Hematopoietic multipotent progenitor cell (in vitro differentiated cells): ENCODE results near the gene HLA-DOA. TPM values are rescaled to one million over a fixed set of nuclear protein-coding genes. Genes with fewer than 3 reads are reported as not detected.

ENCODE experiments used
- DNase-seq, 3 donors: peaks; one replicate each; pipeline ENCODE4 v3.0.0-alpha.2; 2011 to 2015; ENCODE audit warnings: low read depth in 2 of 3, low spot score in 2 of 3
- total RNA-seq: library from RNA; depleted of rRNA; stranded (reverse); fragments of >200 nt; gene quantifications from one replicate; pipeline ENCODE4 v1.2.3, GENCODE V29; 2012

The HLA-DOA gene
- total RNA-seq, 1 donor: 209 TPM

DNA sequence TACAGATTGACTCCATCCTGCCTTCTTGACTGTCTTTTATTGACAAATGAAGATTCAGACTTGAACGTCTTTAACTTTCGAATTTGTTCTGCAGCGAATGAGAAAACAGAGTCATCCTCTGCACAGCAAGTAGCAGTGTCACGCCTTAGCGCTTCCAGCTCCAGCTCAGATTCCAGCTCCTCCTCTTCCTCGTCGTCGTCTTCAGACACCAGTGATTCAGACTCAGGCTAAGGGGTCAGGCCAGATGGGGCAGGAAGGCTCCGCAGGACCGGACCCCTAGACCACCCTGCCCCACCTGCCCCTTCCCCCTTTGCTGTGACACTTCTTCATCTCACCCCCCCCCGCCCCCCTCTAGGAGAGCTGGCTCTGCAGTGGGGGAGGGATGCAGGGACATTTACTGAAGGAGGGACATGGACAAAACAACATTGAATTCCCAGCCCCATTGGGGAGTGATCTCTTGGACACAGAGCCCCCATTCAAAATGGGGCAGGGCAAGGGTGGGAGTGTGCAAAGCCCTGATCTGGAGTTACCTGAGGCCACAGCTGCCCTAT, 28.8 kb downstream of the HLA-DOA start:
- no peak for DNase-seq

DNA sequence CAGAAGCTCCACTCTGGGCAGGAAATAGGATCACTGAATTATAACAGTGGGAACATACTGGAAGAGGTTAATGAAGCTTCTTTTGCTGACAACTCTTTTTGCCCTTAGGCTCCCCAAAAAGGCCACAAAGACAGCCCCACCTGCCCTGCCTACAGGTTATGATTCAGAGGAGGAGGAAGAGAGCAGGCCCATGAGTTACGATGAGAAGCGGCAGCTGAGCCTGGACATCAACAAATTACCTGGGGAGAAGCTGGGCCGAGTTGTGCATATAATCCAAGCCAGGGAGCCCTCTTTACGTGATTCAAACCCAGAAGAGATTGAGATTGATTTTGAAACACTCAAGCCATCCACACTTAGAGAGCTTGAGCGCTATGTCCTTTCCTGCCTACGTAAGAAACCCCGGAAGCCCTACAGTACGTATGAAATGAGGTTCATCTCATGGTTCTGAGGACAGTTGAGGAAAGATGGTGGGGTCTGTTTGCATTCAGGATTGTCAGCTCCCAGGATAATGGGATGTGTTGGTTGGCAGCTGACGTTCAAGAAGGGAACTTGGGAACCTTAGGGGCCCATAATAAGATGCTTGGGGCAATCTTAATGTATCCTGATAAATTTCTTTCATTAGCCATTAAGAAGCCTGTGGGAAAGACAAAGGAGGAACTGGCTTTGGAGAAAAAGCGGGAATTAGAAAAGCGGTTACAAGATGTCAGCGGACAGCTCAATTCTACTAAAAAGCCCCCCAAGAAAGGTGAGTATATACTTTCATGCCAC, 29.5 kb downstream of the HLA-DOA start:
- no peak for DNase-seq

- DNase-seq: no peak
Observed at GRCh38 chr6:32977953-32978324, 31.5 kb downstream of the HLA-DOA start.

DNA sequence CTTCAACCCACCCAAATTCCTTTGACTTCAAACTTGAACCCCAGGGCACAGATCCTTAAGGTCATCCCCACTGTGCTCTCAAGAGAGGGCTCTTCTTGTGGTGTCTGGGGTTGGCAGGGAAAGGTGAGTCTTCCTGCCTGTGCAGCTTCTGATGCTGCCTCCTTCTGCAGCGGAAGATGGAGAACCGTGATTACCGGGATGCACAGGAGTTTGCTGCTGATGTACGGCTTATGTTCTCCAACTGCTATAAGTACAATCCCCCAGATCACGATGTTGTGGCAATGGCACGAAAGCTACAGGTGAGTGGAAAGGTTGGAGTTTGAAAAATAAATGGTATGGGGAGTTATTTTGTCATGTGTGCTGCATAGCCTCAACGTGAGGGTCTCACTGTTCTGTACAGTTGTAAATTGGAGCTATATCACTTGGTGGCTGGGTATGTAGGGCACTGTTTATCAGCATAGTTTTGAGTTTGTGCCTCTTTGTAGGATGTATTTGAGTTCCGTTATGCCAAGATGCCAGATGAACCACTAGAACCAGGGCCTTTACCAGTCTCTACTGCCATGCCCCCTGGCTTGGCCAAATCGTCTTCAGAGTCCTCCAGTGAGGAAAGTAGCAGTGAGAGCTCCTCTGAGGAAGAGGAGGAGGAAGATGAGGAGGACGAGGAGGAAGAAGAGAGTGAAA, 32.0 kb downstream of the HLA-DOA start:
- DNase-seq: no peak

DNA sequence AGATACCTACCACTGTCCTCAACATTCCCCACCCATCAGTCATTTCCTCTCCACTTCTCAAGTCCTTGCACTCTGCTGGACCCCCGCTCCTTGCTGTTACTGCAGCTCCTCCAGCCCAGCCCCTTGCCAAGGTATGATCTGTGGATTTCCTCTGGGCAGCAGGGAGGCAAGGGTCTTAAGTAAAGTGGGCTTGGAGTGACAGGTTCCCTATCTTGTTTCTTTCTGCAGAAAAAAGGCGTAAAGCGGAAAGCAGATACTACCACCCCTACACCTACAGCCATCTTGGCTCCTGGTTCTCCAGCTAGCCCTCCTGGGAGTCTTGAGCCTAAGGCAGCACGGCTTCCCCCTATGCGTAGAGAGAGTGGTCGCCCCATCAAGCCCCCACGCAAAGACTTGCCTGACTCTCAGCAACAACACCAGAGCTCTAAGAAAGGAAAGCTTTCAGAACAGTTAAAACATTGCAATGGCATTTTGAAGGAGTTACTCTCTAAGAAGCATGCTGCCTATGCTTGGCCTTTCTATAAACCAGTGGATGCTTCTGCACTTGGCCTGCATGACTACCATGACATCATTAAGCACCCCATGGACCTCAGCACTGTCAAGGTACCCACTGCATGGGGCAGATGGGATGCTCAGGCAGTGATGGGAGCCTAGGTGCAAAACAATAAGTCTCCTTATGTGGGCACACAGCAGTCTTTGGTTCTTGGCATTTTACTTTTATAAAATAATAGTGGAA, 32.9 kb downstream of the HLA-DOA start:
- no peak for DNase-seq

DNA sequence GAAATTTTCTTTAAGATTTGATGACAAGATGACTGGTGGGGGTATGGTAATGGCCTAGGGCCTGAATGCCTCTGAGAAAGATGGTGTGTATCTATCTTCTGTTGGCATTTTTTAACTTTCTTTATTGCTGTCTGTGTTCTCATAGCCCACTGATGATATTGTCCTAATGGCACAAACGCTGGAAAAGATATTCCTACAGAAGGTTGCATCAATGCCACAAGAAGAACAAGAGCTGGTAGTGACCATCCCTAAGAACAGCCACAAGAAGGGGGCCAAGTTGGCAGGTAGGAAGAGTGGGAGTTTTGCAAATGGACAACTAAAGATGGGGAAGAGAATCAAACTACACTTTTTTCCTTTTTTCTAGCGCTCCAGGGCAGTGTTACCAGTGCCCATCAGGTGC, 33.5 kb downstream of the HLA-DOA start:
- DNase-seq: no peak

- DNase-seq: no peak
Observed at GRCh38 chr6:32974541-32975308, 34.7 kb downstream of the HLA-DOA start.

- peak in 2 of 3 donors; percentile 46 to 63 for DNase-seq
Observed at GRCh38 chr6:32974016-32974333, 35.4 kb downstream of the HLA-DOA start.

DNA sequence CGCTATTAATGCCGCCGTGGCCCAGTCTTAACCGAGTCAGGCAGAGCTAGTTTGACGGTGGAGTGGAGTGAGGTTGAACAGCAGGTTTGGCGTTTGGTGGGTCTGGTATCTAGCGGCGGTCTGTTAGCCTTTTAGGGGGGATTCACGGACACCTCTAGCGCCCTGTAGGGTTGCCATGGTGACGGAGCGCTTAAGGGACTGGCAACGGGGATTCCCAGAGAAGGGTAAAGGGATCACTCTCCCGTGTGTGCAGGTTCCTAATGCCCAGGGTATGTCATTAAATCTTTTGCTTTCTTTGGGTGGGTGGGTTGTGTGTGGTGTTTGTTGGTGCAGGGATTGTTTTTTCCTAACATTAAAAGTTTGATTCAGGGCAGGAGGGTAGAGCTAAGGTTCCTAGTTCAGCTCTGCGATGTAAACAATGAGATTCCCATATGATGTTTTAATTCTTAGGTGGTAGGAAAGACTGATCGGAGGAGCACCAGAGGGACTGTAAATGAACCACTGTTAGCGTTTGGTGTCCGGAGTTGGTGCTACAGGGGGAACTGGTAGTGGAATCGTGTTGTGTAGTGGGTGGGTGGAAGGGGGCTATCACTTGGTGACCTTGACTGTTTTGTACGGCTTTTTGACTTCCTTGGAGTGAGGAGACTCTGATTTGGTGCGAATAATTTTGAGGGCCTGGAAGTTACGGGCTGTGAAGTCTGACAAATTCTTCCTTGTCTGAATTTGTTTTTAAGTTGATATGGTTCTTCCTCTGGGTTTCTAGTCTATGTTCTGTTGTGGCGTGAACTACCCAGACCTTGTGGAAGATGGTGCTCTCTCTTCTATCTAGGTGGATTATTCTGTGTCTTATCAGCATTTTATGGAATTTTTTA, 36.0 kb downstream of the HLA-DOA start:
- peak in 2 of 3 donors; percentile 54 to 57 for DNase-seq

GRCh38 chr6:32972353-32973143, 36.8 kb downstream of the HLA-DOA start:
- peak in 1 of 3 donors; percentile 74 for DNase-seq

DNA sequence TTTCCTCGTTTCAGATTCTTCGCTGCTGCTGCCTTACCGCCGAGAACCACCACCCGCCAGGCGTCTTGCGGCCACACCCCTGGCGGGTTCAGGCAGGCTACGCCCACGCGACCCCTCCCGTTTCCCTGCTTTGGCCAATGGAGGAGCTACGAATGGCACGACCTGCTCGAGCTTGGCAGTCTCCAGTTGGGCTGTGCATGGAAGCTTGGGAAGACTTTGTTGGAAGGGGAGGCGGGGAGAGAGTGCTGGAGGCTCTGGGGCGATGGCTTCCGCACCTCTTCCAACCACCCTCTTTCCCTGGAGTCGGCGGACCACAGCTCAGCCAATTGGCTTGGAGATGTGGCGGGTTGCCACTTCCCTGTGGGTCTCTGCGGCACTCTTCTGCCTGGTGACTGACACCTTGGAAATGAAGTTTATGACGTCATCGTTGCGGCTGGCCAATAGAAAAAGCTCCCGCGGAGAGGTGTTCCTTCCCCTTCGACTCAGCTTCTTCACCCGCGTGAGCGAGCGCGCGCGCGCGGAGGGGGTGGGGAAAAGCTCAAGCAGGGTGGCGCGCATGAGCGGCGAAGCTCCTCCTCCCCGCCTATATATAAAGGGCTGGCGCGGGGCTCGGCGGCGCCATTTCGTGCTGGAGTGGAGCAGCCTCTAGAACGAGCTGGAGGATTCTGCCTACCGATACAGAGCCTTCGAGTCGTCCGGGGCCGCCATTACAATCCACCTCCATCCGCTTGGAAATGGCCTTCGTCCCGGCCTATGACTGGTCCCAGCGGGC, 37.6 kb downstream of the HLA-DOA start:
- DNase-seq: peak; percentile 100

GRCh38 chr6:32971242-32971580, 38.2 kb downstream of the HLA-DOA start:
- DNase-seq: no peak

- DNase-seq: peak in 2 of 3 donors; percentile 71 to 88
Observed at GRCh38 chr6:32970413-32971241, 38.8 kb downstream of the HLA-DOA start.

- peak in 2 of 3 donors; percentile 89 to 95 for DNase-seq
Observed at GRCh38 chr6:32969685-32970412, 39.5 kb downstream of the HLA-DOA start.

DNA sequence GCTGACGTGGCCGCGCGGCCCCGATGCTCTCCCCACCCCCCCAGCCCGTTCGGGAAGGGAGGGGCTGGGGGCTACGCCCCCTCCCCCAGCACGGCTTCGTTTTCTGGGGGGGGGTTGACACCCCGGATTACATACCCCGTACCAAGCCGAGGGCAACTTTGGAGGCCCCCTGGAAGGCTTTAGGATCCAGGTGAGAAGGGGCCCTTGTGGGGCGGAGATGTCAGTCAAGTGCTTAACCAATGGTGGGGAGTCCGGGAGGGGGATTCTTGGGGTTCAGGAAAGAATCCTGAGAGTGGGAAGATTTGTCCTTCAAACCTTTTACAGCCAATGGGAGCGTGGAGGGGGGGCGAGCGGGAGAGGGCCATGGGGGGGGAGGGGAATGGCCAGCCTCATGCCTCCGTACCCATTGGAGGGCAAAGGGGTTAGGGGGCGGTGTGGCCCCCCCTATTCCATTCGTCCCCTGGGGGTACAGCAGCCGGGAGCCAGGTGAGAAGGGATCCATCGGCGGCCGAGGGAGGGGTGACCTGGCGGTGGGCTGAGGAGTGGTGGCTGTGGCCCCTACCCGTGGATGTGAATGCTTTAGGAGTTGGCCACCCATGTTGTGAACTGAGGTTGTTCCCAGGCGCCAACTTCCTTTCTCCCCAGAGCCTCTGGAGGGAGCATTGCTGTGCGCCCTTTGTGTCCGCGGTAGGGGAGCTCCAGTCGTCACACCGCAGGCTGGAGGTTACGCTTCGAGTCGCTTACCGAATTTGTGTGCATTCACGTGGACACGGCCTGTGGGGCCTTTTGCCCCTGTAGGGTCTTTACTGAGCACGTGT, 40.3 kb downstream of the HLA-DOA start:
- DNase-seq: peak in 2 of 3 donors; percentile 62 to 67
